BJ (cell line): ENCODE data around the gene MRPL16. TPM values are rescaled to one million over a fixed set of nuclear protein-coding genes. Genes with fewer than 3 reads are reported as not detected.

Experiments
- CTCF ChIA-PET: fragments of 350-600 bp; formaldehyde crosslinking; extraction: SDS; loops from one replicate; lab custom pipeline; 2021; ENCODE audit warnings: antibody characterized with exemption, inconsistent platforms; lab: Yijun Ruan, JAX
- POLR2A ChIA-PET: fragments of 300-600 bp; sonication (Branson Sonifier 250); formaldehyde crosslinking; extraction: SDS; loops from one replicate; lab custom pipeline; 2021; ENCODE audit warnings: antibody characterized with exemption; lab: Charles Lee
- DNase-seq: peaks from one replicate; pipeline ENCODE4 v3.0.0-alpha.2; 2011; ENCODE audit warnings: low read depth
- H3K27me3 ChIP-seq: 2 replicates; pipeline ENCODE4 v1.6.0; 2011; ENCODE audit warnings: low read length; ENCODE audit not compliant: control insufficient read depth, insufficient read depth
- H3K36me3 ChIP-seq: 2 replicates; pipeline ENCODE4 v1.5.1; 2011; ENCODE audit warnings: low read length; ENCODE audit not compliant: control insufficient read depth, insufficient read depth
- H3K4me3 ChIP-seq: 2 replicates; pipeline ENCODE4 v1.5.1; 2011; ENCODE audit warnings: low read depth, mild to moderate bottlenecking, control low read depth, low read length
- polyA plus RNA-seq: library from polyadenylated mRNA; depleted of rRNA; stranded (reverse); fragments of >200 nt; gene quantifications from 2 replicates; pipeline ENCODE4 v1.2.3, GENCODE V29; 2011
- TF ChIP-seq, protein P1 (sequence below): IDR thresholded peaks from 2 replicates; pipeline ENCODE4 v1.5.1; 2011; ENCODE audit warnings: low read depth, mild to moderate bottlenecking, control low read depth, inconsistent platforms, low read length, moderate library complexity; ENCODE audit not compliant: insufficient read depth

The MRPL16 gene
- polyA plus RNA-seq, 1 experiment = 47.0 TPM

DNA sequence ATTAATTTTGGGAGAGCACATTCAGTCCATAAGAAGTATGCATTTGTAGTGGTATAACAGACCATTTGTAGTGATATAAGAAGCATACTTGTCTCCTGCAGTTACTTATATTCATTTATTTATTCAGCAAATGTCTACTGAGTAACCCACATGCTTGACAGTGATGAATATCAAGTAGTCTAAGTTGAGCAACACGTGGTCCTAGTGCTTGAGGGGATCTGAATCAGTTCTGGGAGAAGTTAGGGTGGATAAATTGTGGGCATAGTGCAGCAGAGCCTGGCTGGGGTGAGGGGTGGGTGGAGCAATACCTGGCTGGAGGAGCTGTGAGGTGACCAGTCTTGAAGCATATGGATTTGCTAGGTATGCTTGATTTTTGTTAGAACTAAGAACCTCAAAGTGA lies 31.1 kb downstream of the MRPL16 start:
- no peak overlapping the region for H3K4me3 ChIP-seq
- H3K36me3 ChIP-seq = no peaks in the 10 kb centered on the region
- CTCF ChIA-PET = no interaction called here
- no peaks in the 10 kb centered on the region for H3K27me3 ChIP-seq
- POLR2A ChIA-PET = no interaction called here
- TF ChIP-seq, protein P1, sequence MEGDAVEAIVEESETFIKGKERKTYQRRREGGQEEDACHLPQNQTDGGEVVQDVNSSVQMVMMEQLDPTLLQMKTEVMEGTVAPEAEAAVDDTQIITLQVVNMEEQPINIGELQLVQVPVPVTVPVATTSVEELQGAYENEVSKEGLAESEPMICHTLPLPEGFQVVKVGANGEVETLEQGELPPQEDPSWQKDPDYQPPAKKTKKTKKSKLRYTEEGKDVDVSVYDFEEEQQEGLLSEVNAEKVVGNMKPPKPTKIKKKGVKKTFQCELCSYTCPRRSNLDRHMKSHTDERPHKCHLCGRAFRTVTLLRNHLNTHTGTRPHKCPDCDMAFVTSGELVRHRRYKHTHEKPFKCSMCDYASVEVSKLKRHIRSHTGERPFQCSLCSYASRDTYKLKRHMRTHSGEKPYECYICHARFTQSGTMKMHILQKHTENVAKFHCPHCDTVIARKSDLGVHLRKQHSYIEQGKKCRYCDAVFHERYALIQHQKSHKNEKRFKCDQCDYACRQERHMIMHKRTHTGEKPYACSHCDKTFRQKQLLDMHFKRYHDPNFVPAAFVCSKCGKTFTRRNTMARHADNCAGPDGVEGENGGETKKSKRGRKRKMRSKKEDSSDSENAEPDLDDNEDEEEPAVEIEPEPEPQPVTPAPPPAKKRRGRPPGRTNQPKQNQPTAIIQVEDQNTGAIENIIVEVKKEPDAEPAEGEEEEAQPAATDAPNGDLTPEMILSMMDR = no peak
- DNase-seq = no peak

DNA sequence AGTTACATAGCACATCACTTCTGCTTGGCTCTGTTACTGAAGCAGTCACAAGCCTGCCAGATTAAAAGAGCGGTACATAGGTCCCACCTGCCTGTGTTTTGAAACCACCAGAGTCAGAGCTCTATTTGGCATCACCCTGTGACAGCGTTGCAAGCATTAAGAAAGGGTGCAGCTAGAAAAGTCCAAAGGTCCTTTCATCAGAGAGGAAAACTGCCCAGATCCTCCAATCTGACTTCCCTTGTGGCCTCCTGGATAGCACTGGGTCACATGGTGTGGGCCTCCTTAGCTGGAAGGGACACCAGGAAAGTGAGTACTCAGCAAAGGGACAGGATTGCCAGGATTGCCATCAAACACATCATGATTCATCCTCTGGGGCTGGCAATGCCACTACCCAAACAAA lies 32.5 kb downstream of the MRPL16 start:
- Histone ChIP-seq H3K36me3 (no peaks in the 10 kb centered on the region), H3K27me3 (no peaks in the 10 kb centered on the region), H3K4me3 (no peak overlapping the region)
- TF ChIP-seq, protein P1 = no peak
- POLR2A ChIA-PET = no interaction called here
- CTCF ChIA-PET = interaction anchor here (0.8 to 0.9 kb wide), 3 partner anchors 11 to 23 kb away, joined by 3 read pairs; no protein-coding TSS in a partner anchor
- no peak for DNase-seq

DNA sequence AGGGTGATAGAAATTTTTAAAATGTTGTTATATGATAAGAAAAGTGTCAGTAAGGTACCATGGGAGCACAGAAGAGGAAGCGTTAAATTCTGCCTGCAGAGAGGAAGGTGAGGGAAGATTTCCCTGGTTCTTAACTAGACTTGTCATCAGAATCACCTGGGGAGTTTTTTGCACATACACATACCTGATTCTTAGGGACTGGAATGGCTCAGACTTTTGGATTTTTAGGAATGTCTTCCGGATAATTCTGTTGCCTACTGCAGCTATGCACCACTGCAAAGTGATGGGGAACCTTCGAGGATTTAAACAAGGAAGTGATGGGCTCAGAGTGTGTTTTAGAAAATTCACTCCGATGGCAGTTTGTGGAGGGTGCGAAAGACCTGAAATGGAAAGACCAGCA lies 33.5 kb downstream of the MRPL16 start:
- CTCF ChIA-PET = no interaction called here
- TF ChIP-seq, protein P1 = no peak
- POLR2A ChIA-PET = no interaction called here
- DNase-seq = no peak
- H3K36me3 ChIP-seq = no peaks in the 10 kb centered on the region
- H3K27me3 ChIP-seq = no peaks in the 10 kb centered on the region
- no peak overlapping the region for H3K4me3 ChIP-seq

DNA sequence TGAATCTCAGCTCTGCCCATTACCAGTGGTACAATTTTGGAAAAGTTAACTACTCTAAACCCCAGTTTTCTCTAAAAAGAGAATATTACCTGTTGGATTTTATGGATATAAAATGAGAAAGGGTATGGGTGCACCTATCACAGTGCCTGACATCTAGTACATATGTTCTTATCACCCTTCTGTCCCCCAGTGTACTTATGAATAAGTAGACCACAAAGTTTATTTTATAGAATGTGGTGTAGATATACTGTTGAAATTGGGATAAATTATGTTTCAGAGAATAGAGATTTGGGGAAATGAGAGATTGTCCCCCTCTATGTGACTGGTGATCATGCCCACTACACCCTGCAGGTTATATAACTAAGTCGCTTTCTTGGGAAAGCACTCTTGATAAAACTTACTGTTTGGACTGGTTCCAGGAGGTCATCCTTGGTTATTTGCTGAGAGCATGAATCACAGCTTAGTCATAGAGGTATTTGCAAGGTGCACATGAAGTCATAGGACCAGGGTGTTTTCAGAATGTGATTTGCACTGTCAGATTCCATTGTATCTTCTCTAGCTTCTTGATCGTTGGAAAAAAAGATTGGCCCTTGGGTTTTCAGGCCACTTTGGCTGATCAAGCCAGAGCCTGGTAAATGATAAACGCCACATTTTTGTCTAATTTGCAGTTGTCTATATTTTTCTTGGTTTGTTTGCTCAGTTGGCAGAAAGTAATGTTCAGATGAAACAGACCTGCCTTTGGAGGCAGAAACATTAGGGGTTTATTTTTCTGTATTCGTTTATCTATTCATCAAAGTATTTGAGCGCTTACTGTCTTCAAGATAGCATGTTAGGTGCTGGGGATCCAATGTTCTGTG lies 34.1 kb downstream of the MRPL16 start:
- ChIA-PET POLR2A (interaction anchor here (0.7 kb wide), 1 partner anchor 23 kb away, joined by 3 read pairs; no protein-coding TSS in a partner anchor), CTCF (interaction anchor here (1.3 to 1.4 kb wide), 2 partner anchors 9 to 22 kb away, joined by 5 read pairs; partner anchors contain the start of gene STX3)
- Histone ChIP-seq H3K27me3 (no peaks in the 10 kb centered on the region), H3K36me3 (no peaks in the 10 kb centered on the region), H3K4me3 (no peak overlapping the region)
- TF ChIP-seq, protein P1 = no peak
- no peak for DNase-seq

DNA sequence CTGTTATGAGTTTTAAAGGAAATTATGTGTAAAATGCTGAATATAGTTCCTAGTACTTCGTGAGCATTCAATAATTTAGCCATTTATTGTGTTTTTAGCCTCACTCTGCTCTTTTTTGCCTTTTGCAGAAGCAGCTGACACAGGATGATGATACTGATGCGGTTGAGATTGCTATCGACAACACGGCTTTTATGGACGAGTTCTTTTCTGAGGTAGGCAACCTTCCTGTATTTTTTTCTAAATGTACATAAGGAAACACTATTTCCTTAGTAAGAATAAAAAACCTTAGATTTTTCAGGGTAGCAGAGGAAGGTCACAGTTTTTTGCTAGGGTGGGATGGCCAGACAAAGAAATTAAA lies 37.5 kb downstream of the MRPL16 start:
- TF ChIP-seq, protein P1 = no peak
- ChIA-PET CTCF (interaction anchor here (0.7 kb wide), 1 partner anchor 19 kb away, joined by 3 read pairs; no protein-coding TSS in a partner anchor), POLR2A (no interaction called here)

More for the DNA sequence above, 37.5 kb downstream of the MRPL16 start:
- Histone ChIP-seq H3K4me3 (no peak overlapping the region), H3K27me3 (no peaks in the 10 kb centered on the region), H3K36me3 (no peaks in the 10 kb centered on the region)
- no peak for DNase-seq
